NCI-H345 (cell line): ENCODE data around the gene USP17L24.
"Not testable (repeated sequence)": the region's sequence is repeated elsewhere in the genome, so short reads cannot be mapped to it uniquely, and the experiment has no call there.

Source experiments
- DNase-seq: peaks from one replicate; lab custom pipeline; 2025; lab: John Stamatoyannopoulos, UW

The USP17L24 gene

GRCh38 chr4:9324865-9325264 is at the start of gene USP17L24:
Gene USP17L24 (plus strand): TSS chr4:9325165. CDS start chr4:9325165, 0 bp downstream.
- not testable (repeated sequence) for DNase-seq

DNA sequence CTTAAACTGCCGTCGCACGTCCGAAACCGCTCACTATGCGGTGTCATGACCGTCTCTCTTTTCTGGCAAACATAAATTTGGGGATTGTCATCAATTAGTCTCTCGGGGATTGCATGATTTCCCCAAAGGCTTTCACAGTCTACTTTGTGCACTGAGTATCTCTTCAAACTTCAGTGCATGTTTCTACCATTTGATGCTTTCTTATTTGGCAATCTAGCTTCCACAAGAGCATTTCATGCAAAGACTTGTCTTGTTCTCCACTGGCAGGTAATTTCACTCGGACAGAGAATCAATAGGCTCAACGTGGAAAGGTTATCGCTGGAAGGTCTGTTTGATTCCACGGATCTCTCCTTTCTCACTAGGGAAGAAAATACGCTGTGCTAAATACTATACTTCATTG is 774 bp upstream of the USP17L24 start:
- not testable (repeated sequence) for DNase-seq

DNA sequence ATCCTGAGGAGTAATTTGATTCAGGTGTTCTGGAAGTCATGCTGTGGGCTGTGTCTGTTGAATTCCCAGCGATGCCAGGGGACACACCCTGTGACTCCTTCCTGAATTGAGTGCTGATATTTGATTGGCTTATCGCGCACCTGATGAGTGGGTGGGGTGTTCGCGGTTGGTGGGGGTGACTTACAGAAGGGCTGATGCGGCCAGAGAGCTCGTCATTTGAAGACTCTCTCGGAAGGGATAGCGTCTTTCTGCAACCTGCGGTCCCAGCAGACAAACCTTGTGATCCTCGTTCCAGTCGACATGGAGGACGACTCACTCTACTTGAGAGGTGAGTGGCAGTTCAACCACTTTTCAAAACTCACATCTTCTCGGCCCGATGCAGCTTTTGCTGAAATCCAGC is 4.6 kb downstream of the USP17L24 start, which contains the start of gene USP17L25:
TSS of gene USP17L25 (plus strand) at position 301 of the 400 bp plus-strand sequence. CDS start at position 301, 0 bp downstream.
- DNase-seq = not testable (repeated sequence)

DNA sequence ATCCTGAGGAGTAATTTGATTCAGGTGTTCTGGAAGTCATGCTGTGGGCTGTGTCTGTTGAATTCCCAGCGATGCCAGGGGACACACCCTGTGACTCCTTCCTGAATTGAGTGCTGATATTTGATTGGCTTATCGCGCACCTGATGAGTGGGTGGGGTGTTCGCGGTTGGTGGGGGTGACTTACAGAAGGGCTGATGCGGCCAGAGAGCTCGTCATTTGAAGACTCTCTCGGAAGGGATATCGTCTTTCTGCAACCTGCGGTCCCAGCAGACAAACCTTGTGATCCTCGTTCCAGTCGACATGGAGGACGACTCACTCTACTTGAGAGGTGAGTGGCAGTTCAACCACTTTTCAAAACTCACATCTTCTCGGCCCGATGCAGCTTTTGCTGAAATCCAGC is 9.4 kb downstream of the USP17L24 start, which contains the start of gene USP17L26:
TSS of gene USP17L26 (plus strand) at position 301 of the 400 bp plus-strand sequence. CDS start at position 301, 0 bp downstream.
- not testable (repeated sequence) for DNase-seq

DNA sequence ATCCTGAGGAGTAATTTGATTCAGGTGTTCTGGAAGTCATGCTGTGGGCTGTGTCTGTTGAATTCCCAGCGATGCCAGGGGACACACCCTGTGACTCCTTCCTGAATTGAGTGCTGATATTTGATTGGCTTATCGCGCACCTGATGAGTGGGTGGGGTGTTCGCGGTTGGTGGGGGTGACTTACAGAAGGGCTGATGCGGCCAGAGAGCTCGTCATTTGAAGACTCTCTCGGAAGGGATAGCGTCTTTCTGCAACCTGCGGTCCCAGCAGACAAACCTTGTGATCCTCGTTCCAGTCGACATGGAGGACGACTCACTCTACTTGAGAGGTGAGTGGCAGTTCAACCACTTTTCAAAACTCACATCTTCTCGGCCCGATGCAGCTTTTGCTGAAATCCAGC is 14.1 kb downstream of the USP17L24 start, which contains the start of gene USP17L5:
TSS of gene USP17L5 (plus strand) at position 301 of the 400 bp plus-strand sequence. CDS start at position 301, 0 bp downstream.
- DNase-seq = not testable (repeated sequence)

DNA sequence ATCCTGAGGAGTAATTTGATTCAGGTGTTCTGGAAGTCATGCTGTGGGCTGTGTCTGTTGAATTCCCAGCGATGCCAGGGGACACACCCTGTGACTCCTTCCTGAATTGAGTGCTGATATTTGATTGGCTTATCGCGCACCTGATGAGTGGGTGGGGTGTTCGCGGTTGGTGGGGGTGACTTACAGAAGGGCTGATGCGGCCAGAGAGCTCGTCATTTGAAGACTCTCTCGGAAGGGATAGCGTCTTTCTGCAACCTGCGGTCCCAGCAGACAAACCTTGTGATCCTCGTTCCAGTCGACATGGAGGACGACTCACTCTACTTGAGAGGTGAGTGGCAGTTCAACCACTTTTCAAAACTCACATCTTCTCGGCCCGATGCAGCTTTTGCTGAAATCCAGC is 18.9 kb downstream of the USP17L24 start, which contains the start of gene USP17L27:
TSS of gene USP17L27 (plus strand) at position 301 of the 400 bp plus-strand sequence. CDS start at position 301, 0 bp downstream.
- not testable (repeated sequence) for DNase-seq

- DNase-seq = not testable (repeated sequence)
Observed at GRCh38 chr4:9348593-9348992, 23.6 kb downstream of the USP17L24 start, which contains the start of gene USP17L28. Gene USP17L28 (plus strand): TSS chr4:9348893. CDS start chr4:9348893, 0 bp downstream.

DNA sequence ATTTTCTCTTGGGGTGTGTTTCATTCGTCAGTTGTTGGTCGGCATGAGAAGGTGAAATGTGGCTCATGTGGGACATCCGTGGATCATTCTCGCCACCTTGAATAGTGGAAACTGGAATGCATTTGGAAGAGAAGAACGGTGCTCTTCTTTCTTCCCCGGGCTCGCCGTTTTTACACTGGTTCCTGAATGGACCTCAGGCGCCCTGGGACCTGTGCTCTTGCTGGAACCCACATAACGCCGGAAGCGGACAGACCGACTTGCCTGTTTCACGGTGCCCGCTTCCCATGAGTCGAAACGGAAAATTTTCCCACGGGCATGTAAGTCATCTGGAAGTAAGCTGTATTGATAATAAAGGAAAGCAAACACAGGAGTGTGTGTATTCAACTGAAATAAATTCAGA is 25.9 kb downstream of the USP17L24 start:
- DNase-seq = not testable (repeated sequence)

GRCh38 chr4:9353338-9353737 is 28.4 kb downstream of the USP17L24 start, which contains the start of gene USP17L29:
Gene USP17L29 (plus strand): TSS chr4:9353638. CDS start chr4:9353638, 0 bp downstream.
- not testable (repeated sequence) for DNase-seq

DNA sequence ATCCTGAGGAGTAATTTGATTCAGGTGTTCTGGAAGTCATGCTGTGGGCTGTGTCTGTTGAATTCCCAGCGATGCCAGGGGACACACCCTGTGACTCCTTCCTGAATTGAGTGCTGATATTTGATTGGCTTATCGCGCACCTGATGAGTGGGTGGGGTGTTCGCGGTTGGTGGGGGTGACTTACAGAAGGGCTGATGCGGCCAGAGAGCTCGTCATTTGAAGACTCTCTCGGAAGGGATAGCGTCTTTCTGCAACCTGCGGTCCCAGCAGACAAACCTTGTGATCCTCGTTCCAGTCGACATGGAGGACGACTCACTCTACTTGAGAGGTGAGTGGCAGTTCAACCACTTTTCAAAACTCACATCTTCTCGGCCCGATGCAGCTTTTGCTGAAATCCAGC is 37.9 kb downstream of the USP17L24 start, which contains the start of gene USP17L30:
TSS of gene USP17L30 (plus strand) at position 301 of the 400 bp plus-strand sequence. CDS start at position 301, 0 bp downstream.
- not testable (repeated sequence) for DNase-seq
